ENCODE data around the gene AP2A1.

The AP2A1 gene

DNA sequence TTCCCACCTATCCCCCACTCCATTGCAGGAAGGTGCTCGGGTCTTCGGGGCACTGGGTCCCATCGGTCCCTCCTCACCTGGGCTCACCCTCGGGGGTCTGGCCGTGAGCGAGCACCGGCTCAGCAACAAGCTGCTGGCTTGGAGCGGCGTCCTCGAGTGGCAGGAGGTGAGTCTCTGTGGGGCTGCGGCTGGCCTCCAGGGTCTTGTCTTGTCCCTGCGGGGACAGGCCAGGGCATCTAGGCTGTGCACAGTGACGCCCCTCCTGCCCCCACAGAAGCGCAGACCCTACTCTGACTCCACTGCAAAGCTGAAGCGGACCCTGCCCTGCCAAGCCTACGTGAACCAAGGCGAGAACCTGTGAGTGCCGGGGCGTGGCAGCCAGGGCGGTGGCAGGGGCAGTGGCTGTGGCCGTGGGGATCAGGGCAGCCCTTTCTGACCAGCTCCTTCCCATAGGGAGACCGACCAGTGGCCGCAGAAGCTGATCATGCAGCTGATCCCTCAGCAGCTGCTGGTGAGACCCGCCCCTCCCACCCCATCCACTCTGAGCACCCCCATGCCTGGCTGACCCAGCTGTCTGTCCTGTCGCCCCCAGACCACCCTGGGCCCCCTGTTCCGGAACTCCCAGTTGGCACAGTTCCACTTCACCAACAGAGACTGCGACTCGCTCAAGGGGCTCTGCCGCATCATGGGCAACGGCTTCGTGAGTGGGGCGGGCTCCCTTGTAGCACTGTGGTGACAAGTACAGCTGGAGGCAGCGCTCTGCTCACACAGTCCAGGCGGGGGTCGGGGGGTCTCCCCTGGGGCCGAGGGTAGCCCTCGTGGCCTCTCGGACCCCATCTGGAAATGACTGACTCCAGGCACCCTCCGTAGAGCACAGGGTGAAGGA is 87.8 kb downstream of the AP2A1 start:
- DNase-seq (ENCODE audit: low read depth in 3 of 3, low spot score in 1 of 3) = no peak

GRCh38 chr19:49855277-49855675 is 88.5 kb downstream of the AP2A1 start:
- DNase-seq (ENCODE audit: low read depth in 3 of 3, low spot score in 1 of 3) = no peak

- DNase-seq (ENCODE audit: low read depth in 3 of 3, low spot score in 1 of 3) = no peak
Measured at GRCh38 chr19:49855676-49856573, 89.1 kb downstream of the AP2A1 start.

- DNase-seq (ENCODE audit: low read depth in 3 of 3, low spot score in 1 of 3) = no peak
Measured at GRCh38 chr19:49856574-49857021, 89.8 kb downstream of the AP2A1 start.
